ENCODE measurements around the gene BBS7. TPM values are rescaled to one million over a fixed set of nuclear protein-coding genes. Genes with fewer than 3 reads are reported as not detected.

The BBS7 gene
- total RNA-seq, 2 experiments from 2014 or later, result 10.7 to 25.8 TPM

DNA sequence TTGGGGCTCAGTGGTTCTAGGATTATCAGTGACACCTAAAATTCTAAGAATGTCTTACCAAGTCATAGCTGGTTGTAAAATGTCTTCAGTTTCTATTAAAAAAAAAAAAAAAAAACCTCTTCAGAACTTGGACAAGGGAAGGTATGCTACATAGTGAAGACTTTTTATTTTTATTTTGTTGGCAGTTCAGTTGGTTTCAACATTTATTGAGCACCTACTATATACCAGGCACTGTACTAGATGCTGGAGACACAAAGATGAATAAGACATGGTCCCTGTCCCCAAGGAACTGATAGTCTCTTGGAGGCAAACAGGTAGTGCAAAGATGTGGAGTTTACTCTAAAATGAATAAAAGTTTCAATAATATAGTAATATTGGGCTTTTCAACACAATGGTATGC, 8.9 kb upstream of the BBS7 start:
- TF ChIP-seq EZH2phosphoT487 (IDR thresholded peaks at IDR 0.05; ENCODE audit: borderline replicate concordance, low read depth, low read length), result no peak
- TF ChIP-seq CTCF (conservative IDR thresholded peaks at IDR 0.05; ENCODE audit: low read length), result no peak
- POLR2A ChIA-PET, result interaction anchor here (0.6 to 0.7 kb wide), 2 partner anchors 86 to 271 kb away, joined by 3 to 4 read pairs; no protein-coding TSS in a partner anchor
- H3K79me2 ChIP-seq (ENCODE audit: insufficient read depth, low read depth, low read length), result no peaks in the 10 kb centered on the region
- H3K36me3 ChIP-seq (ENCODE audit: insufficient read depth, low read length), result no peaks in the 10 kb centered on the region
- H3K9me2 ChIP-seq (ENCODE audit: insufficient read depth, low read length), result no peaks in the 10 kb centered on the region
- intact Hi-C loops (cut with micrococcal nuclease; ENCODE audit: unreplicated experiment), result no loop called here
- no peak overlapping the region for H3K4me2 ChIP-seq (ENCODE audit: low read length)
- no peaks in the 10 kb centered on the region for H4K20me1 ChIP-seq (ENCODE audit: insufficient read depth, low read length)
- CTCF ChIA-PET (ENCODE audit: unreplicated experiment), result no interaction called here
- H3K27ac ChIP-seq (ENCODE audit: low read depth, low read length, poor library complexity, severe bottlenecking), result no peak overlapping the region
- DNase-seq (ENCODE audit: low spot score), result no peak
- no peak overlapping the region for H3K4me3 ChIP-seq (ENCODE audit: low read depth, low read length, poor library complexity, severe bottlenecking)
- H3K9me3 ChIP-seq (ENCODE audit: low read length), result no peaks in the 10 kb centered on the region
- no peak overlapping the region for H2AFZ ChIP-seq (ENCODE audit: low read length)
- H3K4me1 ChIP-seq (ENCODE audit: insufficient read depth, low read length, poor library complexity, severe bottlenecking), result no peaks in the 10 kb centered on the region
- no TSS peak for BruUV-seq (replicated peaks)

GRCh38 chr4:121877041-121877773, 6.9 kb upstream of the BBS7 start:
- CTCF ChIA-PET (ENCODE audit: unreplicated experiment), result no interaction called here

More at GRCh38 chr4:121877041-121877773, 6.9 kb upstream of the BBS7 start:
- POLR2A ChIA-PET, result interaction anchor here (1.1 to 1.5 kb wide), 3 partner anchors 8 to 27 kb away, joined by 3 to 6 read pairs (median 3); no protein-coding TSS in a partner anchor
- no peak overlapping the region for H2AFZ ChIP-seq (ENCODE audit: low read length)
- H3K27ac ChIP-seq (ENCODE audit: low read depth, low read length, poor library complexity, severe bottlenecking), result no peak overlapping the region
- DNase-seq (ENCODE audit: low spot score), result no peak
- no peaks in the 10 kb centered on the region for H3K4me1 ChIP-seq (ENCODE audit: insufficient read depth, low read length, poor library complexity, severe bottlenecking)
- H3K4me2 ChIP-seq (ENCODE audit: low read length), result no peak overlapping the region
- H4K20me1 ChIP-seq (ENCODE audit: insufficient read depth, low read length), result no peaks in the 10 kb centered on the region
- no peaks in the 10 kb centered on the region for H3K79me2 ChIP-seq (ENCODE audit: insufficient read depth, low read depth, low read length)
- H3K9me3 ChIP-seq (ENCODE audit: low read length), result no peaks in the 10 kb centered on the region
- no peaks in the 10 kb centered on the region for H3K36me3 ChIP-seq (ENCODE audit: insufficient read depth, low read length)
- H3K9me2 ChIP-seq (ENCODE audit: insufficient read depth, low read length), result no peaks in the 10 kb centered on the region
- TF ChIP-seq EZH2phosphoT487 (IDR thresholded peaks at IDR 0.05; ENCODE audit: borderline replicate concordance, low read depth, low read length) (no peak), CTCF (conservative IDR thresholded peaks at IDR 0.05; ENCODE audit: low read length) (no peak)
- H3K4me3 ChIP-seq (ENCODE audit: low read depth, low read length, poor library complexity, severe bottlenecking), result no peak overlapping the region
- intact Hi-C loops (cut with micrococcal nuclease; ENCODE audit: unreplicated experiment), result no loop called here
- no TSS peak for BruUV-seq (replicated peaks)

Measured in OCI-LY7 (cell line).